Stimulated activated CD4-positive, alpha-beta T cell treated with anti-CD3 and anti-CD28 coated beads, Interleukin-4, amount 100 ng/mL, for 24 hours (primary cell): ENCODE data around the gene MTA3.
"Not testable (repeated sequence)": the region's sequence is repeated elsewhere in the genome, so short reads cannot be mapped to it uniquely, and the experiment has no call there.

Experiments used
- DNase-seq: peaks from one replicate; pipeline ENCODE4 v3.0.0-alpha.2; 2020

MTA3 gene

DNA sequence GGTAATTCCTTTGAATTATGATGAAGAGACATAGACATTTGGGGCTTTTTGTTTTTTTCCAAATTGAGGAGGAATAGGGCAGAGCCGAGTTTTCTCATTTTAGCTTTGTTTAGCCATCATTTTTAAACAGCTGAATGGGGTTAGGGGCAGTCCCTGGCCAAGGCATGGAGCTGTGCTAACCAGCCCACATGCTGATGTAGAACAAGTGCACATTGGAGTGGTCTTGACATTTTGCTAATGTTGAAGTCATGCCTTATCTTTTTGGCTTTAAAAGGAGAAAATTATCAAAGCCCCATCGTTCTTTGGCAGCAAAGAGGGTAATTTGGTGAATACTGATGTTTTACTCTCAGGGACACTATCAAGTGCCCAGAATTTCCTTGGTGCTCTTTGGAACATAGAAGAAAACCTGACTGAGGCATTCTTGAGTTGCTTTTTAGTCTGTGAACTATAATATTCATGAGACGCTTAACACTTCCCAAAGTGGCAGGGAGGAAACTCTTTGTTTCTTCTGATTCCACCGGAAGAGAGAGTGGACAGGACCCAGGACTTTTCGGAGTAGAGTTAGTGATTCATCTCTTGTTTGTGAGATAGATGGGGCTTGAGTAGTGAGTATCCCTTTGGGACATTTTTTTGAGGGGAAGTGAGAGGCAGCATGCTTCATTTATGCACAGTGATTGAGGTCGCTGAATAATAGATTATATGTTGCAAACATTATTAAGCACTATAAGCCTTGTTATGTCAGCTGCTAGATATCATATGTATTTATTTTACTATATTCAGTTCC, 45.0 kb downstream of the MTA3 start:
- DNase-seq = no peak

DNA sequence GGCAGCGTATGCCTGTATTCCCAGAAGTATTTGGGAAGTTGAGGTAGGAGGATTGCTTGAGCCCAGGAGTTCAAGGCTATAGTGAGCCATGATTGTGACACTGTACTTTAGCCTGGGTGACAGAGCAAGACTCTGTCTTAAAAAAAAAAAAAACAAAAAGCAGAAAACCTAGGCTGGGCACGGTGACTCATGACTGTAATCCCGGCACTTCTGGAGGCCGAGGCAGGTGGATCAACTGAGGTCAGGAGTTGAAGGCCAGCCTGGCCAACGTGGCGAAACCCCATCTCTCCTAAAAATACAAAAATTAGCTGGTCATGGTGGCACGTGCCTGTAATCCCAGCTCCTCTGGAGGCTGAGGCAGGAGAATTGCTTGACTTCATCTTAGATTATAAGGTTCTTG, 46.4 kb downstream of the MTA3 start:
- no peak for DNase-seq

DNA sequence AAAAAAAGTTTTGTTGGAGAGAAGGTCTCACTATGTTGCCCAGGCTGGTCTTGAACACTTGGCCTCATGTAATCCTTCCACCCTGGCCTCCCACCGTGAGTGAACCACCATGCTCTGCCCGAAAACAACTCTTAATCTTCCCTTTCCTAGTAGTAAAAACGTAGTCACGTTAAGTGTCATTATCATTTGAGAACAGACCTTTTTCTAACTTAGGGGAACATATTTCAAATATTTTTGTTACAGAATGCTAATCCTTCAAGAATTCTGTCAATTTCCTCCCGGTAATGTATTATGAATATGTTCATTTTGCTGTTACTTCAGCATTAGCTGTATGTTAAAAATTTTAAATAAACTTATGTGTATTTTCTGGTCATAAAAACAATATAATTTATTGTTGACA, 49.7 kb downstream of the MTA3 start:
- DNase-seq = no peak

DNA sequence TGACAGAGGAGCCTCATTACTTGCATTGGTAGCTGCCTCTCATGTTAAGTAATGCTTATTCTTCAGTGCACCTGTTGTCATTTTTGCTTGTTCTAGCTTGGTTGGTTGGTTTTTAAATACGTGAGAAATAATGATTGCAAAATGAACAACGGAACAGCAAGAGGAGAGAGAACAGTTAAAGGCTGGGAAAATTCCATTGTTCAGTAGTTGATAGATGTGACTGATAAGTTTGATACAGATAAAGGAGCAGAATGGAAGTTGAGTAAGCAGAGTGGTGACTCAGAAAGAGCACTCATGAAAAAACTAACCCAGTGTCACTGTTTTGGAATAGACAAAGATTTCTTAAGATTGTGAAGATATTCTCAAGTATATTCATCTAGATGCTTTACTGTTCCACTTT, 50.5 kb downstream of the MTA3 start:
- DNase-seq = no peak

DNA sequence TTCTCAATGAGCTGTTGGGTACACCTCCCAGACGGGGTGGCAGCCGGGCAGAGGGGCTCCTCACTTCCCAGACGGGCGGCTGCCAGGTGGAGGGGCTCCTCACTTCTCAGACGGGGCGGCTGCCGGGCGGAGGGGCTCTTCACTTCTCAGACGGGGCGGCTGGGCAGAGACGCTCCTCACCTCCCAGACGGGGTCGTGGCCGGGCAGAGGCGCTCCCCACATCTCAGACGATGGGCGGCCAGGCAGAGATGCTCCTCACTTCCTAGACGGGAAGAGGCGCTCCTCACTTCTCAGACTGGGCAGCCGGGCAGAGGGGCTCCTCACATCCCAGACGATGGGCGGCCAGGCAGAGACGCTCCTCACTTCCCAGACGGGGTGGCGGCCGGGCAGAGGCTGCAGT, 53.2 kb downstream of the MTA3 start:
- DNase-seq = not testable (repeated sequence)

DNA sequence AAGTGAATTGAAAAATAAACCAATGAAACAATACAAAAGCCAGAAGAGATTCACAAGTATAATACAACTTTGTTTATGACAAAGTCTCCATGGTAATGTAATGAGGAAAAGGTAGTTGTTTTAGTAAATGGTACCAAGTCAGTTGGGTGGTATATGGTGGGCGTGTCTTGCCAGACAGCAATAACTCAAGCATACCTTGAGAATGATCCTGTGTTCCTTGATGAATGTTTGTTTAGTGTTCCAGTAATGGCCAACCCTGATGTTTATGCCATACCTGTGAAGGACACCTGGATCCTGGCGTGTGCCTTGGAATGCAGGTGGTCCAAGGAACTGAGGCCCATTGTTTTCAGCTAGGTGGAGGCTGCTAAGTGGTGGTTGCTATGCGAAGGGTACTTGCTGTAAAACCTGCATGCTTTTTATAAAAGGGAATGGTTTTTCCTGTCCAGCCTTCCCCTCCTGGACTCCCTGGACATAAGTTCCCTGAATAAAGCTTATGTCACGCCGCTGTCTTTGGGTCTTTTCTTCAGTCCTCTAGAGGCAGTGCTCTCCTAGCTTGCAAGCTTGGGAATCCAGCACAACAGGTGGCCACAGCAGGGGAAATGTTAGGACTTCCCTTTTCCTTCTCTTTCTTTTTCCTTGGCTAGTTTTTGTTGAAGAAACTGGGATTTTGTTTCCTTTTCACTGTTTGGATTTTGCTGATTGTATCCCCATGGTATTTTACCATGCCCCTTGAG, 54.7 kb downstream of the MTA3 start:
- DNase-seq = no peak

DNA sequence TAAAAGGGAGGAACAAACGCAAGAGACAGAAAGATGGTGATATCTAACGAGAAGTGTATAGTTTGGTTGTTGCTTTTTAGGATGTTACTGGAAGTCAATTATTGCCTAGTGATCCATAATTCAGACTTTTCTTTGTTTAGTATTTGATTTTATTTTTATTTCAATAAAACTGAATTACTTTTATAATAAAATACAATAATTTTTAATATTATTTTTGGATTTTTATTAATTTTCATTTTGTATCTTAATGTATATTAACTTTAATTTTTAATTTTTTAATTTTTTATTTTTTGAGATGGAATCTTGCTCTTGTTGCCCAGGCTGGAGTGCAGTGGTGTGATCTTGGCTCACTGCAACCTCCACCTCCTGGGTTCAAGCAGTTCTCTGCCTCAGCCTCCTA, 55.6 kb downstream of the MTA3 start:
- no peak for DNase-seq

DNA sequence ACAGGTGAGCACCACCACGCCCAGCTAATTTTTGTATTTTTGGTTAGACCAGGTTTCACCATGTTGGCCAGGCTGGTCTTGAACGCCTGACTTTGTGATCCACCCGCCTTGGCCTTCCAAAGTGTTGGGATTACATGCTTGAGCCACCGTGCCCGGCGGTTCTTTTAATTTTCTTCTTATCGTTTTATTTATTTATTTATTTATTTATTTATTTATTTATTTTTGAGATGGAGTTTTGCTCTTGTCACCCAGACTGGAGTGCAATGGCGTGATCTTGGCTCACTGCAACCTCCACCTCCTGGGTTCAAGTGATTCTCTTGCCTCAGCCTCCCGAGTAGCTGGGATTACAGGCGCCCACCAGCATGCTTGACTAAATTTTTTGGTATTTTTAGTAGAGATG, 59.6 kb downstream of the MTA3 start:
- DNase-seq = not testable (repeated sequence)

DNA sequence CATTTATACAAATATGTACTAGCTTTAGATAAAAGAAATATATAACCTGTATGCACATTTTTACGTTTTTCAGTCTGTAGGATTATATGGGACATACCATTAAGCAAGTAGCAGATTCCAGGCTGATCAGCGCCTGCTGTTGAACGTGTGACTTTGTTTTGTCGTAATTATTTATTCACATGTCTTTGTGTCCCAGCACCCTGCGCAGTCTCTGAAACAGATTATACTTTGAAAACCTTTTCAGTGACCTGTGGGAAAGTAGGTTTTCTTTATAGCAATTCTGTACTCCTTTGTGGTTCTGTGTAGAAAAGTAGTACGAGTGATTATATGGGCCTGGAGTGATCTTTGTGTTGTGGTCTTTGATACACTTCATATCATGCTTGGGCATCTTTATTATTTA, 68.5 kb downstream of the MTA3 start:
- no peak for DNase-seq

DNA sequence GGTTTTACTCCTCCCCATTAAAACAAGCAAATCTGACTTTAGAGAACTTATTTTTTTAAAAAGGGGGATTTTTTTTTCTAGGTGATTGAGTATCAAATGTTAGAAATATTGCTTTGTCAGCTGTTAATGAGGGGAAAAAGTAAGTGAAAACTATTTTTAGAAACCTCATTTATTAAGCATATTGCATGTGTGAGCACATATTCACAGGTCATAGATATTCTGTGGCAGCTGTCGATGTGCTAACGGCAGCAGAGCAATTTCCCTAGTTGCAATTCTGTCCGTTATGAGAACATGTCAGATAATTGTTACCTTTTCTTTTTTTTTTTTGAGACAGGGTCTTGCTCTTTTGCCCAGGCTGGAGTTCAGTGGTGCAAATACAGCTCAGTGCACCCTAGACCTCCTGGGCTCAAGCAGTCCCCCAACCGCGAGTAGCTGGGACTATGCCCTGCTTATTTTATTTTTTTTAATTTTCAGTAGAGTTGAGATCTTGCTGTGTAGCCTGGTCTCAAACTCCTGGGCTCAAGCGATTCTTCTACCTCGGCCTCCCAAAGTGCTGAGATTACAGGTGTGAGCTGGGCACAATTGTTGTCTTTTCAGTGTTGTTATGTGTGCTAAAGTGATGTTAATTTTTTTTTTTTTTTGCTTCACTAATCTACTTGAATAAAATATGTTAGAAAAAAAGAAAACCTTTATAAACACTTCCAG, 69.8 kb downstream of the MTA3 start:
- DNase-seq = no peak

DNA sequence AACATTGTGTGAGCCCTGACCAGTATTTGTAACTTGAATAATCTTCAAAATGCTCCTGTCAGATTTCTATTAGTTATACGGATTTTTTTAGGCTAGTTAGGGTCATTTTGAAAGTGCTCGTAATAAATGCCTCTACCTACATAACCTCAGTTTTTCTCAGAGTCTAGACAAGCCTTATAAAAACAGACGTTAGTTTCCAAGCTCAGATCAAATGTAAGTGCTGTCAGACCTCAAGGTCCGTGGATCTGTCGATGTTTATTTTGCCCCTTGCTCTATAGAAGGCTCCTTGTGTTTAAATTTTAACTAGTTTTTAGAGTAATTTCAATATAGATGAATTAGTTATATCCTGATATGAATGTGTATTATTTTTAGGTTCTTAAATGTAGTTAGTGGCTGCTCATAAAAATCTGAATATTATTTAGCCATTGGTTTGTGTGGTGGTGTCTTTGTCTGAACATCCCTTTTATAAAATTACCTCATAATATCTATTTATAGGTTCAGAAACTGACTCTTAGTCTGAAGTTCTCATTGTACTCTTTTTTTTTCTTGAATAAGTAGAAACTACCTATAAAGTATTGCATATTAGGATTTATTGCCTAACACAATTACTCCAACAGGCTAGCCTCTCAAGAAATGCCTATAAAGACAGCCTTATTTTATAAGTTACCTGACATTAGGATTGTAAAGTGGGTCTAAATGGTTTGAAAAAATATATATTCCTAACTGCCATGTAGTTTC, 71.1 kb downstream of the MTA3 start:
- no peak for DNase-seq

DNA sequence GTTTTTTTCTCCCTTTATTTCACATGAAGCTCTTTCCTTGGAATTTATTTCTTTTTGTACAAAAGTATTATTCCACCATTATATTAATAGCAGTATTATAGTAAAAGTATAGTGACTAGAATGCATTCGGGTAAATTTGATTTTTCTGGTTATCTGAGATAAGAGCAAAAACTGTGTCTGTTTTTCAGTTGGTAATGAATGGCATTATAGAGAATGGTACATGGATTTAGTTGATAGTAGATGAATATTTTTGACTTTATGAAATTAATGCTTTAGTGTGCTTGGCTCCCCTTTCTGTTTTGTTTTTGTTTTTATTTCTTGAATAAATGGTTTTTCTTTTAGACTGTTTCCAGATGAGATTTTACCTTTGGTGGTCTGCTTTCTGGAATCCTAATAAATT, 71.8 kb downstream of the MTA3 start:
- no peak for DNase-seq

DNA sequence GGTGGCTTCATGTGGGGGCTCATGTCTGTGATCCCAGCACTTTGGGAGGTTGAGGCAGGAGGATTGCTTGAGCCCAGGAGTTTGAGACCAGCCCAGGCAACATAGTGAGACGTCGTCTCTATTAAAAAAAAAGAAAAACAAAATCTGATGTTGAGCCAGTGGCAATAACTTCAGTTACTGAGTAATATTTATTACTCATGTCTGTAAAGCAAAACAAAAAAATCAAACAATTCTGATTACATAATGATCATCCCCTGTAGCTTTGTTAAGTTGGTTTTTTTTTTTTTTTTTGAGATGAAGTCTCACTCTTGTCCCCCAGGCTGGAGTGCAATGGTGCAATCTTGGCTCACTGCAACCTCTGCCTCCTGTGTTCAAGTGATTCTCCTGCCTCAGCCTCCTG, 73.9 kb downstream of the MTA3 start:
- DNase-seq = not testable (repeated sequence)

DNA sequence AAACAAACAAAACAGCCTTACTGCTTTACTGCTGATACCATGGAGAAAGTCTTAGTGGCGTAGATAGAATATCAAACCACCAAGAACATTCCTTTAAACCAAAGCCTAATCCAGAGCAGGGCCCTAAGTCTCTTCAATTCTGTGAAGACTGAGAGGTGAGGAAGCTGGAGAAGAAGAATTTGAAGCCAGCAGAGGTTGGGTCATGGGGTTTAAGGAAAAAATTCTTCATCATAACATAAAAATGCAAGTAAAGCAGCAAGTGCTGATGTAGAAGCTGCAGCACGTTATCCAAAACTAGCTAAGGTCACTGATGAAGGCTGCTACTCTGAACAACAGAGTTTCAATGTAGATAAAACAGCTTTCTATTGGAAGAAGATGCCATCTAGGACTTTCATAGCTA, 77.1 kb downstream of the MTA3 start:
- no peak for DNase-seq

DNA sequence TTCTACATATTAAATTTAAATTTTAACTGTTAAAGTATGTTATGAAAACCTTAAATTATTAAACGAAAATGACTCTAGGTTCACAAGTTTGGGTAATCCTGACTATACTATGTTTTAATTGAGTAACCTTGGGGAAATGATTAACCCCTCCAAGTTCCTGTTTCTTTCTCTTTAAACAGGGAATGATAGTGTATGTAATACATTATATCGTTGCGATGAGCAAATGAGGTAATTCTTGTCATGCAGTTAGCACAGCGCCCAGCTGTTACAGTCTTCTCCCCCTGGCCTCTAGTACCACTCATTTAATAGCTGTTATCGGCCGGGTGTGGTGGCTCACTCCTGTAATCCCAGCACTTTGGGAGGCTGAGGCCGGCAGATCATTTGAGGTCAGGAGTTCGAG, 80.4 kb downstream of the MTA3 start:
- DNase-seq = no peak

DNA sequence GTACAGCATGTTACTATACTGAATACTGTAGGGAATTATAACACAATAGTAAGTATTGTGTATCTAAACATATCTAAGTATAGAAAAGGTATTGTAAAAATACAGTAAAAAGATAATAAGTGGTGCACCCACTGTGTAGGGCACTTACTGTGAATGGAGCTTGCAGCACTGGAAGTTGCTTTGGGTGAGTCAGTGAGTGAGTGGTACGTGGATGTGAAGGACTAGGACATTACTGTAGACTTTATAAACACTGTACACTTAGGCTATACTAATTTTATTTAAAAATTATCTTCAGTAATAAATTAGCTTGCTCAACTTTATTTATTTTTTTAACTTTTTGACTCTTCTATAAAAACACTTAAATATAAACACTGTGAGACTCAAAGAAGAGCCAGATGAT, 82.6 kb downstream of the MTA3 start:
- no peak for DNase-seq

DNA sequence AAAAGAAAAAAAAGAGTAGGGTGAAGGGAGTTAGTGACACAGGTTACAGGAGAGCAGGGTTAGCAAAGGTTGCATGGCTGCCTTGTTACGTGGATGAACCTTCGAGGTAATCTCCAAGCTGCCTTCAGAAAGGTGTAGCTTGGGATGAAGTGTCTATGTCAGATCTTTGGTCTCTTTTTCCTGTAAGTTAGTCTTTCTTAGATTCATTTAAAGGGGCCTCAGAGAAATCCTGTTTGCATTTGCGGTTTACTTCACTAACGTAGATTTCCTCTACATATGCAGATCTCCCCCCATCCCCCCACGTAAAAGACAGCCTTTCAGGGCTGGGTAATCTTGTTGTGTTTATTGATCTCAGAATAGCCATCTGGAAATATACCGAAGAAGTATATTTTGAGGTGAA, 83.7 kb downstream of the MTA3 start:
- no peak for DNase-seq

DNA sequence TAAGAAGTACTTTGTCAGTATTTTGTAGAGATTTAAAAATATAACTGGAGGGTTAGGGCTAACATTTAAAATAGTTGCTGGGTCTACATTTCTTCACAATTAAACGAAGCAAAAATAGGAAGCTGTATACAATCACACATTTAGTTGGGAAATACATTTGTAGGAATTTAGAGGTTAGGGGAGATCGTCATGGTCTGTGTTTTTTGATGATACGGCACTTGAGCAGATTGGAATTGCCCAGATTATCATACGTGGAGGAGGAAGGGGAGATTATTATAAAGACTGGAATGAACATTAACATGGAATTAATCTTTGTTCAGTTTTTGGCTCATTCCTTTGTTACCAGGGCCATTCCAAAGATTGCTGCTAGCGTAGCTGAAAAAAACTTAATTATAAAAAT, 84.6 kb downstream of the MTA3 start:
- DNase-seq = no peak

DNA sequence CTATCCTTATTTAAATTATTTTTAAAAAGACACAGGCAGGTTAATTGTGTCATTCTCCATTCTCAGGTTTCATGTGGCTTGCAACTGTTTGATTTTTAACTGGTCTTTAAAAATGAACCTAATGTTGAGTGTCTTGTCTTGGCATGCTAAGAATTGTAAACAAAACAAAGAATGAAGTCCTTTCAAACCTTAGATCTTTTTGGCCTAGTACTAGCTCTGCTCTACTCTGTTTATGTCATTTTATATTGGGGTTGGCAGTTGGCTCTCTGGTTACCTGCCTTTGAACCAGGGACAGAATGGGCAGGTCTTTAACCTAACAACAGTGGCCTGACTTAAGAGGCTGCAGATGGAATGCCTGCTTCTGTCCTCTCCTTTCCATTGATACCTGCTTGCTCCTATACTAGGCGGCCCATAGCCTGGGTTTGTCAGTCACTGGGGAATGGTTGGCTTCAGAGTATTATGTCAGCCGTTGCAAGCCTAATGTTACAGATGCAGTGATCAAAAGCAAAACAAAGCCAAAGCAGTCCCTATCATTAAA, 85.5 kb downstream of the MTA3 start:
- no peak for DNase-seq

DNA sequence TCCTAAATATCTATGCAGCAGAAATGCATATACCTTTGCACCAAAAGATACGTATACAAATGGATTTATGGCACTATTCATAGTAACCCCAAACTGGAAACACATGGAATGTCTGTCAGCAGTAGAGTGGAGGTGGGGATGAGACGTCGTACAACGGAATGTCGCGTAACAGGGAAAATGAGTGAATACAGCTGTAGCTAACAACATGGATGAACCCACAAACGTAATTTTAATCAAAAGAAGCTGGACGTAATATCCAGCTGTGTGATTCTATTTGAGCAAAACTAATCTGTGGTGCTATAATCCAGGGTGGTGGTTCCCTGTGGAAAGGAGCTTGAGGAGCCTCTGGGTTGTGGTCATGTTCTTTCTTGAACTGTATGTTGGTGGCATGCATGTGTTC, 89.9 kb downstream of the MTA3 start:
- no peak for DNase-seq

DNA sequence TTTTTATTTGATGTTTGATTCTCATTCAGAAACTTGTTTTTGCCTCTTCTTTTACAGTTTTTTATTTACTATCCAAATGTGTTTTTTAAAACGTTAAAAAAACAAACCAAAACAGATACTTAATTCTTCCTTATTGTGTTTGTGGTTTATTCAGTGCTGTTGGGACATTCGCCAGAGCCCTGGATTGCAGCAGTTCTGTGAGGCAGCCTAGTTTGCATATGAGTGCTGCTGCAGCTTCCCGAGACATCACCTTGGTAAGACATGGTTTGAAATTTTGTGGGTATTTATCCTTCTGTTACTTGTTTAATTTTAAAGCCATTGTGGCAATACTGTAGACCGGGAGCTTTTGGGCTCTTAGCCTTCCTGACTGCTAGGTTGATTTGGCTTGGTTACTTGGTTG, 91.2 kb downstream of the MTA3 start:
- DNase-seq = no peak

DNA sequence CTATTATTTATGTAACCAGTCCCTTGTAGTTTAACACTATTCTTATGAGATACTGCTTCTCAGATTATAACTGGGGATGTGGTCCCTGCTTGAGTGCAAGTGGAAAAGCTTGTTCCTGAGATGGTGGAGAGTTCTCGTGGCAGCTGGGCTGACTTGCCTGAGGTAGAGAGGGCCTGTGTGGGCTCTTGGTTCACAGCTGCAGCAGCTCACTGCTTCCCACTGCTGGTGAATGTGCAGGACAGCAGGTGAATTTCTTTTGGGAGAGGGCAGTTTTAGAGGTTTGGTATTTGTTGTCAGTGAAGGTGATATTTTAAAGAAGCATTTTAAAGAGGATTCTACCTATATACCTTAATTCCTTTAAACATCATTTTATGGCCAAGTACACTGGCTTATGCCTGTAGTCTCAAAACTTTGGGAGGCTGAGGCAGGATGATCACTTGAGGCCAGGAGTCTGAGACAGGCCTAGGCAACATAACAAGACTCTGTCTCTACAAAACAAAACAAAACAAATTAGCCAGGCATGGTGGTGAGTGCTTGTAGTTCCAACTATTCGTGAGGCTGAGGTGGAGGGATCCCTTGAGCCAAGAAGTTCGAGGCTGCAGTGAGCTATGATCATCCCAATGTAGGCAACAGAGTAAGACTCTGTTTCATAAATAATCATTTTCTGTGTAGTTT, 94.8 kb downstream of the MTA3 start:
- DNase-seq = peak; percentile 63

DNA sequence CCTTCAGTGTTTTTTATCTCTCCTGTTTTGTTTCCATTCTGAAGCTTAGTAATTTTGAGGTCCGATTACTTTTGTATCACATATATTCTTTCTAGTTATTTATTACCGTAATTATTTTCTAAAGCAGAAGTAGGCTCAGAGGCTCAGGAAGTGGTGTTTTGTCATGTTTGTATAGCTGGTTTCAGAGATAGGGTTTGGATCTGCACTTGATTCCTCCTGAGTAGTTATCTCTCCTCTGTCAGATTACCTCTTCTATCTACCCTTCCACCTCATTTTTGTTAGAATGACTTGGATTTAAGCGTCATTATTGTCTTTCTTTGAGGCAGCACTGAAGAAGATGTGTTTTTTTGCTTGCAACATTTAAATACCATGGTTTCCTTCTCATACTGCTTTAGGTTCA, 95.4 kb downstream of the MTA3 start:
- DNase-seq = no peak
